Stomach (tissue), 9 donors: ENCODE results near the gene SND1. TPM values are rescaled to one million over a fixed set of nuclear protein-coding genes. Genes with fewer than 3 reads are reported as not detected.

Experiments used
- DNase-seq, 2 donors: peaks; one replicate each; pipeline versions ENCODE4 v3.0.0 to v3.0.0-alpha.2; 2013 to 2019
- H3K27ac ChIP-seq, 5 donors: fragments of 200-600 bp in 4 of 5; sonication (generic) in 4 of 5; one replicate each; pipeline ENCODE4 v1.5.1; 2013 to 2019; ENCODE audit warnings: mild to moderate bottlenecking in 1 of 5, moderate library complexity in 1 of 5
- H3K27me3 ChIP-seq, 3 donors: fragments of 200-600 bp; sonication (generic); one replicate each; pipeline ENCODE4 v1.5.1; 2017 to 2019; ENCODE audit warnings: mixed run types in 1 of 3
- H3K36me3 ChIP-seq, 4 donors: fragments of 200-600 bp; sonication (generic); 1 replicate in 3 of 4; 2 replicates in 1 of 4; pipeline ENCODE4 v1.5.1; 2016 to 2019
- H3K4me1 ChIP-seq, 4 donors: fragments of 200-600 bp; sonication (generic); one replicate each; pipeline ENCODE4 v1.5.1; 2016 to 2019
- H3K4me3 ChIP-seq, 4 donors: fragments of 200-600 bp; sonication (generic) in 3 of 4; one replicate each; pipeline ENCODE4 v1.5.1; 2016 to 2019; ENCODE audit warnings: mild to moderate bottlenecking in 1 of 4
- H3K9me3 ChIP-seq, 4 donors: fragments of 200-600 bp; sonication (generic); one replicate each; pipeline ENCODE4 v1.5.1; 2016 to 2019
- EP300 ChIP-seq: sonication (generic); formaldehyde crosslinking; IDR thresholded peaks from one replicate; pipeline ENCODE4 v1.6.1; 2017; ENCODE audit warnings: antibody characterized with exemption
- POLR2A ChIP-seq, 4 donors: fragments of 450-650 bp; IDR thresholded peaks; one replicate each; pipeline ENCODE4 v1.6.1; 2016; ENCODE audit warnings: antibody characterized with exemption in 4 of 4, control low read depth in 2 of 4, mild to moderate bottlenecking in 1 of 4, moderate library complexity in 1 of 4
- POLR2AphosphoS5 ChIP-seq, 3 donors: sonication (generic); formaldehyde crosslinking; IDR thresholded peaks; one replicate each; pipeline ENCODE4 v1.6.1; 2016; ENCODE audit warnings: antibody characterized with exemption in 3 of 3
- WGBS, 5 donors: extraction: QIAGEN DNeasy Blood & Tissue Kit in 3 of 5; methylation state at CpG; one replicate each; pipeline versions ENCODE4 v1.1.5 to v1.1.7; 2013 to 2018; 5-methylcytosine and 5-hydroxymethylcytosine counted together
- intact Hi-C: fragments of 100-400 bp; cut with DNase I; formaldehyde crosslinking; loops from one replicate; pipeline ENCODE4 v1.15.1; 2023; ENCODE audit warnings: low total_unique reads
- polyA plus RNA-seq, 3 donors: library from polyadenylated mRNA; stranded (reverse); fragments of 200-250 nt; gene quantifications; one replicate each; pipeline ENCODE4 v1.2.3, GENCODE V29; 2013
- total RNA-seq, 5 donors: library from RNA; depleted of rRNA; stranded (reverse); fragments of >200 nt; gene quantifications; one replicate each; pipeline versions ENCODE4 v1.1.0 to v1.2.3, GENCODE V29; 2014 to 2016
- TF ChIP-seq, protein P1 (sequence below), 7 experiments: fragments of 450-650 bp in 4 of 7; fragments of 200-600 bp in 3 of 7; sonication (generic) in 3 of 7; IDR thresholded peaks; one replicate each; pipeline ENCODE4 v1.5.1; 2016 to 2019; ENCODE audit warnings: antibody characterized with exemption in 7 of 7, control low read depth in 2 of 7, mild to moderate bottlenecking in 1 of 7
- donor health status: healthy with polysubstance abuse.
- donor health status: Bipolar disorder and iron deficiency.
- donor health status: healthy.

SND1 gene
- total and polyA plus RNA-seq, 8 donors, result 63.3 to 799 (median 126) TPM

DNA sequence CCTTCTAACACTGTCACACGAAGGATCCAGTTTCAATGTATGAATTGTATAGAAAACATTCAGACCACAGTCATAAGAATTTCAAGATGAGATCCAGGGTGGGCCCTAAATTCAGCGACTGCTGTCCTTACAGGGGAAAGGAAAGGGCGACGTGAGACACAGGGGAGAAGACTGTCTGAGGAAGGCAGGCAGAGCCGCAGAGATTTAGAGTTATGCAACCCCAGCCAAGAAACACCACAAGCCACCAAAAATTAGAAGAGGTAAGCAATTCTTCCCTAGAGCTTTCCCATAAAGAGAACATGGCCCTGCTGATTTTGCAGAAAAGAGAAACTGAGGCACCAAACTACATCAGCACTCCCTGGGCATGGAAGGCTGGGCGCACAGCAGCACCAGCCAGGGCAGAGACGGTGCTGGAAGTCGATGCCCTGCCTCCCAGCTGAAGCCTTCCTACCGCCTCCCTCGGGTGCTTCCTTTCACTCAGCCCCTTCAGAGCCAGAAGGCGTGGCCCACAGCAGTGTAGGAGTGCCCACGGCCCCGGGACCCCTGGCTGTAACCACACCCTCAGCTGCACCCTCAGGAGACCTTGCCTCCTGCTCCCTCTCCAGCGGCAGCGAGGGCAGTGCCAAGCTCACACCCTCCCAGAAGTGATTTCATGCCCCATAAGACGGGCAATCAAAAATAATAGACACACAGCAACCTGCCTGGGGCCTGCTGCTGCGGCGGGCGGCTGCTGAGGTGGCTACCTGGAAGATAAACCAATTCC lies 460.2 kb downstream of the SND1 start:
- no peak overlapping the region for H3K27ac ChIP-seq
- WGBS, 5 donors, result 56 to 69% (median 63%) methylated on average over 18 to 19 of the region's 19 CpGs
- H3K36me3 ChIP-seq, result no peaks in the 10 kb centered on the region
- no peak for TF ChIP-seq EP300
- no peak for TF ChIP-seq POLR2A (IDR thresholded peaks at IDR 0.05)
- TF ChIP-seq POLR2AphosphoS5 (IDR thresholded peaks at IDR 0.05), result no peak
- TF ChIP-seq, protein P1, sequence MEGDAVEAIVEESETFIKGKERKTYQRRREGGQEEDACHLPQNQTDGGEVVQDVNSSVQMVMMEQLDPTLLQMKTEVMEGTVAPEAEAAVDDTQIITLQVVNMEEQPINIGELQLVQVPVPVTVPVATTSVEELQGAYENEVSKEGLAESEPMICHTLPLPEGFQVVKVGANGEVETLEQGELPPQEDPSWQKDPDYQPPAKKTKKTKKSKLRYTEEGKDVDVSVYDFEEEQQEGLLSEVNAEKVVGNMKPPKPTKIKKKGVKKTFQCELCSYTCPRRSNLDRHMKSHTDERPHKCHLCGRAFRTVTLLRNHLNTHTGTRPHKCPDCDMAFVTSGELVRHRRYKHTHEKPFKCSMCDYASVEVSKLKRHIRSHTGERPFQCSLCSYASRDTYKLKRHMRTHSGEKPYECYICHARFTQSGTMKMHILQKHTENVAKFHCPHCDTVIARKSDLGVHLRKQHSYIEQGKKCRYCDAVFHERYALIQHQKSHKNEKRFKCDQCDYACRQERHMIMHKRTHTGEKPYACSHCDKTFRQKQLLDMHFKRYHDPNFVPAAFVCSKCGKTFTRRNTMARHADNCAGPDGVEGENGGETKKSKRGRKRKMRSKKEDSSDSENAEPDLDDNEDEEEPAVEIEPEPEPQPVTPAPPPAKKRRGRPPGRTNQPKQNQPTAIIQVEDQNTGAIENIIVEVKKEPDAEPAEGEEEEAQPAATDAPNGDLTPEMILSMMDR (IDR thresholded peaks at IDR 0.05), result no peak
- no peak overlapping the region for H3K4me3 ChIP-seq
- H3K27me3 ChIP-seq, result peaks cover 0 to 11% (median 0%) of the 10 kb centered on the region in 3 donors
- peaks cover 0 to 10% (median 4%) of the 10 kb centered on the region in 4 donors for H3K4me1 ChIP-seq
- no peaks in the 10 kb centered on the region for H3K9me3 ChIP-seq
- no peak for DNase-seq
- intact Hi-C loops, result no loop called here

- Histone ChIP-seq H3K27me3 (peaks cover 0 to 6% (median 0%) of the 10 kb centered on the region in 3 donors), H3K36me3 (no peaks in the 10 kb centered on the region), H3K4me1 (peaks cover 0 to 10% (median 4%) of the 10 kb centered on the region in 4 donors), H3K4me3 (no peak overlapping the region), H3K27ac (no peak overlapping the region), H3K9me3 (no peaks in the 10 kb centered on the region)
- no peak for DNase-seq
- WGBS, 5 donors, result 42 to 52% (median 47%) methylated on average over 4 of the region's 4 CpGs
- intact Hi-C loops, result no loop called here
- TF ChIP-seq EP300 (no peak), POLR2A (IDR thresholded peaks at IDR 0.05) (no peak), POLR2AphosphoS5 (IDR thresholded peaks at IDR 0.05) (no peak)
- TF ChIP-seq, protein P1 (IDR thresholded peaks at IDR 0.05), result no peak
These were observed 460.8 kb downstream of the SND1 start for GRCh38 chr7:128112781-128113221.

GRCh38 chr7:128113839-128114238 lies 461.8 kb downstream of the SND1 start:
- H3K9me3 ChIP-seq, result no peaks in the 10 kb centered on the region
- WGBS, 5 donors, result 69 to 83% (median 75%) methylated on average over 4 of the region's 4 CpGs
- intact Hi-C loops, result no loop called here
- DNase-seq, result peak in 1 of 2 donors; percentile 5
- TF ChIP-seq, protein P1 (IDR thresholded peaks at IDR 0.05), result no peak
- TF ChIP-seq EP300 (no peak), POLR2A (IDR thresholded peaks at IDR 0.05) (no peak), POLR2AphosphoS5 (IDR thresholded peaks at IDR 0.05) (no peak)
- no peaks in the 10 kb centered on the region for H3K36me3 ChIP-seq
- H3K27me3 ChIP-seq, result peaks cover 0 to 6% (median 0%) of the 10 kb centered on the region in 3 donors
- peaks cover 0 to 8% (median 2%) of the 10 kb centered on the region in 4 donors for H3K4me1 ChIP-seq
- no peak overlapping the region for H3K4me3 ChIP-seq
- no peak overlapping the region for H3K27ac ChIP-seq

DNA sequence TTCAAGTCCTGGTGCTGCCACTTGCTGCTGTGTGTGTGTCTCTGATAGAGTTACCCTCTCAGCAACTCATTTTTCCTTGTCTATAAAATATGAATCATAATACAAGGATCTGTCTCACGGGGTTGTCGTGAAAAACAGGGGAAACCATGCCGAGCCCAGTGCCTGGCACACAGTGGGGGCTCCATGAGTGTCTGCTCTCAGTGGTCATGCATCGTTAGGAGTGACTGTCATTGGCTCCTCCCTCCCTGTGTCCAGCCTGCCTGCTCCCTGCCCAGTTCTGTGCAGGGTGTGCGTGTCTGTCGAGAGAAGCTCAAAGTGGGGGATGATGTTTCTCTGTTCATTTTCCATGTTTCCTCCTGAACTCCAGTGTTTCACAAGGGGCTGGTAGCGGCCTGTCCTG lies 462.8 kb downstream of the SND1 start:
- Histone ChIP-seq H3K4me1 (no peaks in the 10 kb centered on the region), H3K27me3 (peaks cover 0 to 6% (median 0%) of the 10 kb centered on the region in 3 donors), H3K4me3 (no peak overlapping the region), H3K36me3 (no peaks in the 10 kb centered on the region), H3K27ac (no peak overlapping the region), H3K9me3 (no peaks in the 10 kb centered on the region)
- TF ChIP-seq EP300 (no peak), POLR2AphosphoS5 (IDR thresholded peaks at IDR 0.05) (no peak), POLR2A (IDR thresholded peaks at IDR 0.05) (no peak)
- TF ChIP-seq, protein P1 (IDR thresholded peaks at IDR 0.05), result no peak
- intact Hi-C loops, result no loop called here
- DNase-seq, result peak in 1 of 2 donors; percentile 18
- WGBS, 5 donors, result 79 to 88% (median 81%) methylated on average over 7 of the region's 7 CpGs
